Upper lobe of left lung (tissue), 4 donors: ENCODE measurements around the gene FAM240A.

Experiments used
- CTCF ChIP-seq, 6 experiments: fragments of 450-650 bp in 4 of 6; fragments of 200-600 bp in 2 of 6; sonication (generic) in 2 of 6; IDR thresholded peaks; one replicate each; pipeline ENCODE4 v1.5.1; 2016 to 2019; ENCODE audit warnings: antibody characterized with exemption in 6 of 6
- POLR2A ChIP-seq, 4 donors: fragments of 450-650 bp; IDR thresholded peaks; one replicate each; pipeline ENCODE4 v1.5.1; 2016 to 2017; ENCODE audit warnings: antibody characterized with exemption in 4 of 4, mild to moderate bottlenecking in 2 of 4
- POLR2AphosphoS5 ChIP-seq, 2 donors: sonication (generic); formaldehyde crosslinking; IDR thresholded peaks; one replicate each; pipeline ENCODE4 v1.5.1; 2017; ENCODE audit warnings: antibody characterized with exemption in 2 of 2

GRCh38 chr3:46673151-46674030 is 61.1 kb downstream of the FAM240A start:
- TF ChIP-seq POLR2AphosphoS5 (IDR thresholded peaks at IDR 0.05) (no peak), CTCF (IDR thresholded peaks at IDR 0.05) (no peak), POLR2A (IDR thresholded peaks at IDR 0.05) (no peak)
